GM10266 (cell line): ENCODE data around the gene SLC6A12.

Experiments
- DNase-seq: peaks from one replicate; pipeline ENCODE4 v3.0.0; 2012; ENCODE audit errors: extremely low spot score
- CTCF ChIP-seq: IDR thresholded peaks from 2 replicates; pipeline ENCODE4 v1.5.1; 2012; ENCODE audit warnings: mild to moderate bottlenecking, low read depth; ENCODE audit not compliant: control insufficient read depth, insufficient read depth; ENCODE audit errors: missing control alignments

SLC6A12 gene

GRCh38 chr12:155006-155405 is 59.0 kb downstream of the SLC6A12 start:
- no peak for TF ChIP-seq CTCF
- no peak for DNase-seq

GRCh38 chr12:154058-154457 is 59.9 kb downstream of the SLC6A12 start:
- no peak for DNase-seq
- TF ChIP-seq CTCF, result no peak

GRCh38 chr12:153080-153746 is 60.7 kb downstream of the SLC6A12 start:
- DNase-seq, result peak; percentile 79
- TF ChIP-seq CTCF, result peak; percentile 75

GRCh38 chr12:152440-152839 is 61.5 kb downstream of the SLC6A12 start:
- no peak for TF ChIP-seq CTCF
- no peak for DNase-seq

- no peak for TF ChIP-seq CTCF
- DNase-seq, result no peak
These were observed 62.4 kb downstream of the SLC6A12 start for GRCh38 chr12:151579-151978.

- DNase-seq, result no peak
- no peak for TF ChIP-seq CTCF
These were observed 65.1 kb downstream of the SLC6A12 start for GRCh38 chr12:148676-149416.

GRCh38 chr12:147242-147641 is 66.7 kb downstream of the SLC6A12 start:
- no peak for TF ChIP-seq CTCF
- no peak for DNase-seq
